ENCODE data around the gene LEPR. TPM values are rescaled to one million over a fixed set of nuclear protein-coding genes. Genes with fewer than 3 reads are reported as not detected.

The LEPR gene
- total and polyA plus RNA-seq, 12 donors, result 1.6 to 13.4 (median 6.6) TPM

DNA sequence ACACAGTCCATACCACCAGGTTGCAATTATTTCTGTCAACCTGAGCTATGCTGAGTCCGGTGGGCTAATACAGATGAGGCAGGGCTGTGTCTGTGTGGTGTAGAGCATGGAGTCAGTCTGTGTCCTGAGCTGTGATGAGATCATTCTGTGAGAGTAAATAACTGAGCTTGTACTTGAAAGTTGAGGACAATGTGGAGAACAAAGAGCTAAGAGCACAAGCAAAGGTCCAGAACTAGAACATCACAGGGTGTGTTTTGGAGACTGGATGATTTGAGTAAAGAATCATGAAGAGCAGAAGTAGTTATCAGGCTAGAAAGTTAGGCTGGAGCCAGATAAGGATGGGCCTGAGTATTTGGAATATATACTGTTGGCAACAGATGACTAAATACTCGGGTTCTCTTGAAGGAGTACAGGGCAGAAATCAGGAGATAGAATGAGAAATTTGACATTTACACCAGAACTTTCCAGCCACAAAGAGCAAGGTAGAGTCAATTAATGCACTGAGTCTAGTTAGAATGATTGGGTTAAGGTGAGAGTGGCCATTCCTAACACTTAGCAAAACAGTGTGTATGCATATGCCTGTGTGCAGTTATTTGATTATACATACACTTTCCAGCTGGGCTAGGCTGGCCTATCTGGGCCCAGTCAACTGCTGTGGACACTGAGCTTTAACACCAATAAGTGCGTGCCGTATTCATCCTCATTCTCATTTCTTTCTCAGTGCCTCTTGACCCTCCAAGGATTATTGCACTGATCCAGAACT is 48.8 kb downstream of the LEPR start:
- peaks cover 0 to 14% (median 0%) of the 10 kb centered on the region in 11 donors for H3K9me3 ChIP-seq
- peak in 3 of 8 donors; percentile 19 to 24 (median 19) for ATAC-seq
- WGBS, 2 donors, result 54 to 64% methylated on average over 4 of the region's 4 CpGs
- H3K4me3 ChIP-seq, result no peak overlapping the region
- H3K27ac ChIP-seq, result peak overlapping the region in 8 of 10 donors; percentile 5 to 80 (median 52)
- H3K27me3 ChIP-seq, result no peaks in the 10 kb centered on the region
- no peak for DNase-seq
- TF ChIP-seq, protein P1, sequence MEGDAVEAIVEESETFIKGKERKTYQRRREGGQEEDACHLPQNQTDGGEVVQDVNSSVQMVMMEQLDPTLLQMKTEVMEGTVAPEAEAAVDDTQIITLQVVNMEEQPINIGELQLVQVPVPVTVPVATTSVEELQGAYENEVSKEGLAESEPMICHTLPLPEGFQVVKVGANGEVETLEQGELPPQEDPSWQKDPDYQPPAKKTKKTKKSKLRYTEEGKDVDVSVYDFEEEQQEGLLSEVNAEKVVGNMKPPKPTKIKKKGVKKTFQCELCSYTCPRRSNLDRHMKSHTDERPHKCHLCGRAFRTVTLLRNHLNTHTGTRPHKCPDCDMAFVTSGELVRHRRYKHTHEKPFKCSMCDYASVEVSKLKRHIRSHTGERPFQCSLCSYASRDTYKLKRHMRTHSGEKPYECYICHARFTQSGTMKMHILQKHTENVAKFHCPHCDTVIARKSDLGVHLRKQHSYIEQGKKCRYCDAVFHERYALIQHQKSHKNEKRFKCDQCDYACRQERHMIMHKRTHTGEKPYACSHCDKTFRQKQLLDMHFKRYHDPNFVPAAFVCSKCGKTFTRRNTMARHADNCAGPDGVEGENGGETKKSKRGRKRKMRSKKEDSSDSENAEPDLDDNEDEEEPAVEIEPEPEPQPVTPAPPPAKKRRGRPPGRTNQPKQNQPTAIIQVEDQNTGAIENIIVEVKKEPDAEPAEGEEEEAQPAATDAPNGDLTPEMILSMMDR (IDR thresholded peaks at IDR 0.05), result no peak
- intact Hi-C loops (cut with DNase I), result no loop called here
- H3K36me3 ChIP-seq, result no peaks in the 10 kb centered on the region
- H3K4me1 ChIP-seq, result peaks cover 0 to 40% (median 19%) of the 10 kb centered on the region in 9 donors

DNA sequence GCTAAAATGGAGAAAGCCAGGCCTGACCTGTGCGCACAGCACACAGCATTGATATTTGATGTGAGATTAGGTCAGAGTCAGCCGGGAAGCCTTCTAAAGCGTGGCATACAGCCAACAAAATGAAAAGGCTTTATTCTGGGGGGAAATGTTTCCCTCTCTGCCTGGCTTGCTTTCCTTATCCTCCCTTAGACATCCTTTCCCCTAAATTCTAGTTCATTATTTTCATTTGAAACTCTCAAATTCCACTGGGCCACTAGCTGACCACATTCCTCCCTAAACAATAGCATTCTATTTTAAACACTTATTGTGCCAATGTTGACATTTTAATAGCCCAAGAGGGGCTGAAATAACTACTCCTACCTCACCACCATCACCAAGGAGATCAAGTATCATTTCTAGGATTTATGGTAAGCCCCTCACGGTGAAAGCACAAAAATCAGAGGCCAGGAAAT is 49.4 kb downstream of the LEPR start:
- WGBS, 2 donors, result 50 to 53% methylated on average over 4 of the region's 4 CpGs
- Histone ChIP-seq H3K9me3 (peaks cover 0 to 14% (median 0%) of the 10 kb centered on the region in 11 donors), H3K36me3 (no peaks in the 10 kb centered on the region), H3K27ac (peak overlapping the region in 8 of 10 donors; percentile 5 to 80 (median 52)), H3K4me1 (peaks cover 0 to 40% (median 19%) of the 10 kb centered on the region in 9 donors), H3K4me3 (no peak overlapping the region), H3K27me3 (no peaks in the 10 kb centered on the region)
- TF ChIP-seq, protein P1 (IDR thresholded peaks at IDR 0.05), result no peak
- ATAC-seq, result peak in 7 of 8 donors; percentile 51 to 88 (median 68)
- intact Hi-C loops (cut with DNase I), result loop anchor here in 1 of 10 donors (10.0 kb wide), 1 partner anchor 55 kb away; no protein-coding TSS in a partner anchor
- peak in 1 of 2 donors; percentile 28 for DNase-seq

Other genes with a start within 250 kb of the LEPR start
- gene DNAJC6, start 111.1 kb upstream of the LEPR start, total RNA-seq, result 10 to 100 TPM in 1 of 10 donors, 1 to 10 TPM in 9; 3.0 to 10.5 (median 6.2) TPM
- 1 to 10 TPM in 1 of 2 donors, under 1 TPM in 1; 0.88 to 1.7 TPM for gene DNAJC6, start 111.1 kb upstream of the LEPR start, polyA plus RNA-seq
- gene LEPROT, start within 50 bp of the LEPR start, total RNA-seq, result 10 to 100 TPM; 30.0 to 55.5 (median 40.8) TPM
- gene LEPROT, start within 50 bp of the LEPR start, polyA plus RNA-seq, result 10 to 100 TPM; 26.2 to 30.3 TPM